HG03039 (cell line): ENCODE data around the gene DPP3.

Experiments used
- ATAC-seq: cut with Tn5 transposase; IDR thresholded peaks from one replicate; pipeline ENCODE4 v1.9.1; 2021; ENCODE audit warnings: mild to moderate bottlenecking, moderate library complexity; ENCODE audit not compliant: unreplicated experiment

The DPP3 gene

GRCh38 chr11:66550887-66551286, 70.7 kb downstream of the DPP3 start:
- ATAC-seq = no peak

- no peak for ATAC-seq
Observed at GRCh38 chr11:66554602-66555001, 74.4 kb downstream of the DPP3 start.

GRCh38 chr11:66555416-66555815, 75.2 kb downstream of the DPP3 start:
- no peak for ATAC-seq

- ATAC-seq = no peak
Observed at GRCh38 chr11:66556086-66556485, 75.9 kb downstream of the DPP3 start.

GRCh38 chr11:66557733-66558326, 77.6 kb downstream of the DPP3 start:
- ATAC-seq = no peak
